Measurements from ENCODE around the gene CLEC4M.

The CLEC4M gene

GRCh38 chr19:7787141-7787540 is 24.1 kb downstream of the CLEC4M start:
- DNase-seq (ENCODE audit: low read depth, low spot score) = no peak
- H3K4me3 ChIP-seq (ENCODE audit: low read depth, low read length) = no peak overlapping the region
- POLR2A ChIA-PET = no interaction called here
- TF ChIP-seq, protein P1, sequence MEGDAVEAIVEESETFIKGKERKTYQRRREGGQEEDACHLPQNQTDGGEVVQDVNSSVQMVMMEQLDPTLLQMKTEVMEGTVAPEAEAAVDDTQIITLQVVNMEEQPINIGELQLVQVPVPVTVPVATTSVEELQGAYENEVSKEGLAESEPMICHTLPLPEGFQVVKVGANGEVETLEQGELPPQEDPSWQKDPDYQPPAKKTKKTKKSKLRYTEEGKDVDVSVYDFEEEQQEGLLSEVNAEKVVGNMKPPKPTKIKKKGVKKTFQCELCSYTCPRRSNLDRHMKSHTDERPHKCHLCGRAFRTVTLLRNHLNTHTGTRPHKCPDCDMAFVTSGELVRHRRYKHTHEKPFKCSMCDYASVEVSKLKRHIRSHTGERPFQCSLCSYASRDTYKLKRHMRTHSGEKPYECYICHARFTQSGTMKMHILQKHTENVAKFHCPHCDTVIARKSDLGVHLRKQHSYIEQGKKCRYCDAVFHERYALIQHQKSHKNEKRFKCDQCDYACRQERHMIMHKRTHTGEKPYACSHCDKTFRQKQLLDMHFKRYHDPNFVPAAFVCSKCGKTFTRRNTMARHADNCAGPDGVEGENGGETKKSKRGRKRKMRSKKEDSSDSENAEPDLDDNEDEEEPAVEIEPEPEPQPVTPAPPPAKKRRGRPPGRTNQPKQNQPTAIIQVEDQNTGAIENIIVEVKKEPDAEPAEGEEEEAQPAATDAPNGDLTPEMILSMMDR (IDR thresholded peaks at IDR 0.05; ENCODE audit: insufficient read depth, low read length, missing control alignments) = no peak
- CTCF ChIA-PET = interaction anchor here (1.3 kb wide), 1 partner anchor 219 kb away, joined by 4 read pairs; no protein-coding TSS in a partner anchor

GRCh38 chr19:7787602-7788177 is 24.6 kb downstream of the CLEC4M start:
- ChIA-PET POLR2A (no interaction called here), CTCF (interaction anchor here (1.3 kb wide), 1 partner anchor 219 kb away, joined by 4 read pairs; no protein-coding TSS in a partner anchor)
- TF ChIP-seq, protein P1 (IDR thresholded peaks at IDR 0.05; ENCODE audit: insufficient read depth, low read length, missing control alignments) = no peak
- no peak overlapping the region for H3K4me3 ChIP-seq (ENCODE audit: low read depth, low read length)
- no peak for DNase-seq (ENCODE audit: low read depth, low spot score)

GRCh38 chr19:7788178-7788932 is 25.3 kb downstream of the CLEC4M start:
- TF ChIP-seq, protein P1 (IDR thresholded peaks at IDR 0.05; ENCODE audit: insufficient read depth, low read length, missing control alignments) = no peak
- ChIA-PET POLR2A (no interaction called here), CTCF (interaction anchor here (1.1 kb wide), 1 partner anchor 13 kb away, joined by 4 read pairs; no protein-coding TSS in a partner anchor)
- H3K4me3 ChIP-seq (ENCODE audit: low read depth, low read length) = no peak overlapping the region
- no peak for DNase-seq (ENCODE audit: low read depth, low spot score)

DNA sequence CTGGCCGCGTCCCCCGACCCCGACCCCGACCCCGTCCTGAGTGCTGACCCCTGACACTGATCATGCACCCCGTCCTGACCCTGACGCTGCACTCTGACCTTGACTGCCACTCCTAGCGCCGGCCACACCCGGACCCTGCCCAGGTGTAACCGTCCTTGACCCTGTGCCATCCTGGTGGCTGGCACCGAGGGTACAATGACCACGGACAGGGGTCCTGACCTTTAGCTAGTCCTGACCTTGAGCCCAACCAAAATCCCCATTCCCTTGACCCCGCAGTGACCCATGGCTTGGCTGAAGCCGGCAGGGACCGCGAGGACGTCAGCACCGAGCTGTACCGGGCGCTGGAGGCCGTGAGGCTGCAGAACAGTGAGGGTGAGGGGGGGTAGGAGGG is 25.9 kb downstream of the CLEC4M start:
- POLR2A ChIA-PET = no interaction called here

GRCh38 chr19:7789447-7789846 is 26.4 kb downstream of the CLEC4M start:
- DNase-seq (ENCODE audit: low read depth, low spot score) = no peak
- ChIA-PET CTCF (interaction anchor here (1.1 kb wide), 1 partner anchor 12 kb away, joined by 4 read pairs; no protein-coding TSS in a partner anchor), POLR2A (no interaction called here)
- H3K4me3 ChIP-seq (ENCODE audit: low read depth, low read length) = no peak overlapping the region
- TF ChIP-seq, protein P1 (IDR thresholded peaks at IDR 0.05; ENCODE audit: insufficient read depth, low read length, missing control alignments) = no peak

More for the DNA sequence above, 25.9 kb downstream of the CLEC4M start:
- DNase-seq (ENCODE audit: low read depth, low spot score) = no peak
- H3K4me3 ChIP-seq (ENCODE audit: low read depth, low read length) = no peak overlapping the region
- CTCF ChIA-PET = interaction anchor here (1.1 kb wide), 1 partner anchor 12 kb away, joined by 4 read pairs; no protein-coding TSS in a partner anchor
- TF ChIP-seq, protein P1 (IDR thresholded peaks at IDR 0.05; ENCODE audit: insufficient read depth, low read length, missing control alignments) = no peak

DNA sequence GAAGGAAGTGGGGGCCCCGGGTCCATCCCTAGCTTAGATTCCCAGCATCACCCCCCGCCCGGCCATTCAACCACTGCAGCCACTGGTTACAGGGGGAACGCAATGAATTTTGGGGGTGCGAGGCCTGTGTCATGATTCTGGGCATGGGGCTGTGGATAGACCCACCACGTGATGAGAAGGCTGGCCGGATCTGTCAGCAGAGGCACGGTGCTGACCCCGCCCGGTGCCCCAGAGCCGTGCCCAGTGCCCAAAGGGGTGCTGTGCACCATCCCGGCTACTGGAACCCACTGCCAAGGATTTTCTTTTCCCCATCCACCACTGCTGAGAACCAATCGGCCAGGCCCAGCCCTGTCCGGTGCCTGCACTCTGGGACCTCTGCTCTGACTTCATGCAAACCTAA is 27.4 kb downstream of the CLEC4M start:
- H3K4me3 ChIP-seq (ENCODE audit: low read depth, low read length) = no peak overlapping the region
- TF ChIP-seq, protein P1 (IDR thresholded peaks at IDR 0.05; ENCODE audit: insufficient read depth, low read length, missing control alignments) = no peak
- ChIA-PET POLR2A (no interaction called here), CTCF (interaction anchor here (1.0 to 3.0 kb wide), 4 partner anchors 10 to 435 kb away, joined by 3 to 19 read pairs (median 5); partner anchors contain the start of gene TRAPPC5)
- DNase-seq (ENCODE audit: low read depth, low spot score) = no peak

Measured in AG04449 (cell line).